ENCODE data around the gene IKBIP. TPM values are rescaled to one million over a fixed set of nuclear protein-coding genes. Genes with fewer than 3 reads are reported as not detected.

Gene IKBIP, protein sequence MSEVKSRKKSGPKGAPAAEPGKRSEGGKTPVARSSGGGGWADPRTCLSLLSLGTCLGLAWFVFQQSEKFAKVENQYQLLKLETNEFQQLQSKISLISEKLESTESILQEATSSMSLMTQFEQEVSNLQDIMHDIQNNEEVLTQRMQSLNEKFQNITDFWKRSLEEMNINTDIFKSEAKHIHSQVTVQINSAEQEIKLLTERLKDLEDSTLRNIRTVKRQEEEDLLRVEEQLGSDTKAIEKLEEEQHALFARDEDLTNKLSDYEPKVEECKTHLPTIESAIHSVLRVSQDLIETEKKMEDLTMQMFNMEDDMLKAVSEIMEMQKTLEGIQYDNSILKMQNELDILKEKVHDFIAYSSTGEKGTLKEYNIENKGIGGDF
- 10 to 100 TPM in 2 of 4 donors, 1 to 10 TPM in 2; 4.5 to 17.2 (median 10.2) TPM for total RNA-seq

DNA sequence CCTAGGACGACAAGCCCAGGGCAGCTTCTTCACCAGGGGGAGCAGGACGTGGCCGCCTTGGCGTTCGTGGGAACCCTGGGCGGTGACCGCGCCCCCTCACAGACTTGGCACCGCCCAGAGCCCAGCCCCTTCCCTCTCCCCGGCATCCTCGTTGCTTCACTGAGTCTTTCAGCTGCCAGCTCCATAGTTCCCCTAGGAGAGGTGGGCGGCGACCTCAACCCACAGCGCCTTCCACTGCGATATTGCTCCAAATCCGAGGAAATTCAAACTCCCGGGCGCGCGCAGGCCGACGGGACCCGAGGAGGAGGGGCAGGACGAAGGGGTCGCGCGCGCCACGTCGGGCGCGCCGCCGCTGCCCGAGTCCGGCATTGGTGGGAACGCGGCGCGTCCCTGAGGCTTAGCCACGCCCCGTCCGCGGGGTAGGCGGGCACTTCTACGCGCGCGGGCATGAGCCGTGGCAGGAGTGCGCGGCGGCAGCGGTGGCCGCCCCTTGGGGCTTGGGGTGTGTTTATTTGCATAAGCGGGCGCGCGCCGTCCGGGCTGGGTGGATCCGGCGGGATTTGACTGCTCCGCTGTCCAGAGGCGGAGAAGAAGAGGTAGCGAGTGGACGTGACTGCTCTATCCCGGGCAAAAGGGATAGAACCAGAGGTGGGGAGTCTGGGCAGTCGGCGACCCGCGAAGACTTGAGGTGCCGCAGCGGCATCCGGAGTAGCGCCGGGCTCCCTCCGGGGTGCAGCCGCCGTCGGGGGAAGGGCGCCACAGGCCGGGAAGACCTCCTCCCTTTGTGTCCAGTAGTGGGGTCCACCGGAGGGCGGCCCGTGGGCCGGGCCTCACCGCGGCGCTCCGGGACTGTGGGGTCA, at the start of gene IKBIP, which contains the start of gene APAF1:
Gene IKBIP, minus strand, starts transcription at position 77 of the 860 bp plus-strand sequence. CDS start 87 bp downstream, outside the sequence.
Gene APAF1, plus strand, starts transcription at position 579 of the 860 bp plus-strand sequence. CDS start 3,070 bp downstream, outside the sequence.
- TF ChIP-seq, protein P1, sequence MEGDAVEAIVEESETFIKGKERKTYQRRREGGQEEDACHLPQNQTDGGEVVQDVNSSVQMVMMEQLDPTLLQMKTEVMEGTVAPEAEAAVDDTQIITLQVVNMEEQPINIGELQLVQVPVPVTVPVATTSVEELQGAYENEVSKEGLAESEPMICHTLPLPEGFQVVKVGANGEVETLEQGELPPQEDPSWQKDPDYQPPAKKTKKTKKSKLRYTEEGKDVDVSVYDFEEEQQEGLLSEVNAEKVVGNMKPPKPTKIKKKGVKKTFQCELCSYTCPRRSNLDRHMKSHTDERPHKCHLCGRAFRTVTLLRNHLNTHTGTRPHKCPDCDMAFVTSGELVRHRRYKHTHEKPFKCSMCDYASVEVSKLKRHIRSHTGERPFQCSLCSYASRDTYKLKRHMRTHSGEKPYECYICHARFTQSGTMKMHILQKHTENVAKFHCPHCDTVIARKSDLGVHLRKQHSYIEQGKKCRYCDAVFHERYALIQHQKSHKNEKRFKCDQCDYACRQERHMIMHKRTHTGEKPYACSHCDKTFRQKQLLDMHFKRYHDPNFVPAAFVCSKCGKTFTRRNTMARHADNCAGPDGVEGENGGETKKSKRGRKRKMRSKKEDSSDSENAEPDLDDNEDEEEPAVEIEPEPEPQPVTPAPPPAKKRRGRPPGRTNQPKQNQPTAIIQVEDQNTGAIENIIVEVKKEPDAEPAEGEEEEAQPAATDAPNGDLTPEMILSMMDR (IDR thresholded peaks at IDR 0.05) = peak in 1 of 4 experiments; percentile 13
- TF ChIP-seq POLR2AphosphoS5 (IDR thresholded peaks at IDR 0.05) (peak; percentile 64), EP300 (IDR thresholded peaks at IDR 0.05) (no peak), POLR2A (IDR thresholded peaks at IDR 0.05) (peak; percentile 59 to 82)
- peaks cover 0 to 15% of the 10 kb centered on the region in 2 donors for H3K36me3 ChIP-seq
- peak within 1 kb of the TSS; percentile 59 to 99 for H3K4me3 ChIP-seq
- no peaks in the 10 kb centered on the region for H3K9me3 ChIP-seq
- WGBS, 2 donors (ENCODE audit: low coverage in 1 of 2) = no CpG with 5 or more reads among the region's 91 CpGs
- H3K27ac ChIP-seq = peak within 1 kb of the TSS; percentile 40 to 90 (median 88)
- no peaks in the 10 kb centered on the region for H3K27me3 ChIP-seq
- peaks cover 0 to 50% (median 0%) of the 10 kb centered on the region in 3 donors for H3K4me1 ChIP-seq
- ATAC-seq = peak; percentile 99

DNA sequence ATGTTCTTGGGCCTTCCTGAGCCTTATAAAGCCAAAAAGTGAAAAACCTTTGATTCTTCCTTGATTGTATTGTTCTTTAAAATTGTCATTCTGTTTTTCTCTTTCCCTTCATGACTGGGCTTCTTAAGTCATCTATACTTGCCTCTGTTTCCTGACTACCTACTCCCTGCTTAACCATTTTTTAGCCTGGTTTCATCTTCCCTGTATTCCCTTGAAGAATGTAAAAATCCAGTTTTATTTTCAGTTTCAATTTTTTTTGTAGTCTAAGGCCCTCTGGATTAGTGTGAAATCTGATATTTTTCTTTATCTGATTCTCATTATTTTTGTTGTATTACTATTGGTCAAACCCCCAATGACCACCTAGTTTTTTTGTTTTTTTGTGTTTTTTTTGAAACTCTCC, 46.8 kb upstream of the IKBIP start:
- no peaks in the 10 kb centered on the region for H3K27me3 ChIP-seq
- H3K4me1 ChIP-seq = no peaks in the 10 kb centered on the region
- H3K9me3 ChIP-seq = no peaks in the 10 kb centered on the region
- no peak overlapping the region for H3K27ac ChIP-seq
- TF ChIP-seq POLR2AphosphoS5 (IDR thresholded peaks at IDR 0.05) = no peak
- TF ChIP-seq, protein P1 (IDR thresholded peaks at IDR 0.05) = no peak
- TF ChIP-seq POLR2A (IDR thresholded peaks at IDR 0.05) = no peak
- TF ChIP-seq EP300 (IDR thresholded peaks at IDR 0.05) = no peak
- no peak overlapping the region for H3K4me3 ChIP-seq
- peaks cover 0 to 83% of the 10 kb centered on the region in 2 donors for H3K36me3 ChIP-seq
- ATAC-seq = no peak

DNA sequence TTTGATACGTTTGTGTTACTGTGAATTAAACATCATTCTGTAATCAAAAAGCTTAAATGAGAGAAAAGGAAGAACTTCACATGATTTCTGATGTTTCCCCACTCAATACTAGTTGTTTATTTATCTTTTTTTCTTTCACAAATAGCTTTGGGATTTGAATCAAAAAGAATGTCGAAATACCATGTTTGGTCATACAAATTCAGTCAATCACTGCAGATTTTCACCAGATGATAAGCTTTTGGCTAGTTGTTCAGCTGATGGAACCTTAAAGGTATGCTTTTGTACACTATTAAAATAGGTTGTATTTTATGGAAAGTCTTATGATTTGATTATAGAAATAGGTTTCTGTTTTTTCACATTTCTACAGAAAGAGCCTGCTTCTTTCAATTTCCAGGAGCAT, 42.0 kb upstream of the IKBIP start:
- TF ChIP-seq POLR2AphosphoS5 (IDR thresholded peaks at IDR 0.05) (no peak), POLR2A (IDR thresholded peaks at IDR 0.05) (no peak), EP300 (IDR thresholded peaks at IDR 0.05) (no peak)
- TF ChIP-seq, protein P1 (IDR thresholded peaks at IDR 0.05) = no peak
- Histone ChIP-seq H3K4me1 (no peaks in the 10 kb centered on the region), H3K27me3 (no peaks in the 10 kb centered on the region), H3K27ac (no peak overlapping the region), H3K4me3 (no peak overlapping the region), H3K9me3 (no peaks in the 10 kb centered on the region), H3K36me3 (peaks cover 0 to 96% of the 10 kb centered on the region in 2 donors)
- 90% methylated on average over 2 of the region's 2 CpGs for WGBS, 2 donors (ENCODE audit: low coverage in 1 of 2)
- ATAC-seq = no peak

DNA sequence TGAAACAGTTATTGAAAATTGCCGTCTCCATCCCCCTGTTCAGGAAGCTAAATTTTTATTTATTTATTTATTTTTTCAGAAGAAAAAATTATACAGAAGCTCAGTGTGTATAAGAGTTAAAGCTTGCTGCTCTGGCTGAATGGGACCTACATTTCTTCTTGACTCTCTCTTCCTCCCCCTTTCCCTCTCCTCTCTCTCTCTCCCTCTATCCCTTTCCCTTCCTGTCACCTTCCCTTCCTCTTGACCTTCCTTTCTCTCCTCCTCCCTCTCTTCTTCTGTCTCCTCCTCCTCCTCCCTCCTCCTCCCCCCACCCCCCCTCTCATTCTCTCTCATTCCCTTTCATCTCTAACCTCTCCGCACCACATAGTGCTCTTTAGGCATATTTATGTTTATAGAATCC, 39.6 kb upstream of the IKBIP start:
- Histone ChIP-seq H3K9me3 (no peaks in the 10 kb centered on the region), H3K4me1 (no peaks in the 10 kb centered on the region), H3K4me3 (no peak overlapping the region), H3K36me3 (peaks cover 0 to 100% of the 10 kb centered on the region in 2 donors), H3K27ac (no peak overlapping the region), H3K27me3 (no peaks in the 10 kb centered on the region)
- WGBS, 2 donors (ENCODE audit: low coverage in 1 of 2) = 92 to 100% methylated on average over 2 of the region's 2 CpGs
- ATAC-seq = no peak
- TF ChIP-seq, protein P1 (IDR thresholded peaks at IDR 0.05) = no peak
- no peak for TF ChIP-seq POLR2AphosphoS5 (IDR thresholded peaks at IDR 0.05)
- TF ChIP-seq EP300 (IDR thresholded peaks at IDR 0.05) = no peak
- TF ChIP-seq POLR2A (IDR thresholded peaks at IDR 0.05) = no peak

Data from gastroesophageal sphincter (tissue), 4 donors.